ENCODE results near the gene SLC15A3. TPM values are rescaled to one million over a fixed set of nuclear protein-coding genes. Genes with fewer than 3 reads are reported as not detected.

The SLC15A3 gene
- total RNA-seq, 2 experiments from 2014 or later: 12.6 to 41.4 TPM

DNA sequence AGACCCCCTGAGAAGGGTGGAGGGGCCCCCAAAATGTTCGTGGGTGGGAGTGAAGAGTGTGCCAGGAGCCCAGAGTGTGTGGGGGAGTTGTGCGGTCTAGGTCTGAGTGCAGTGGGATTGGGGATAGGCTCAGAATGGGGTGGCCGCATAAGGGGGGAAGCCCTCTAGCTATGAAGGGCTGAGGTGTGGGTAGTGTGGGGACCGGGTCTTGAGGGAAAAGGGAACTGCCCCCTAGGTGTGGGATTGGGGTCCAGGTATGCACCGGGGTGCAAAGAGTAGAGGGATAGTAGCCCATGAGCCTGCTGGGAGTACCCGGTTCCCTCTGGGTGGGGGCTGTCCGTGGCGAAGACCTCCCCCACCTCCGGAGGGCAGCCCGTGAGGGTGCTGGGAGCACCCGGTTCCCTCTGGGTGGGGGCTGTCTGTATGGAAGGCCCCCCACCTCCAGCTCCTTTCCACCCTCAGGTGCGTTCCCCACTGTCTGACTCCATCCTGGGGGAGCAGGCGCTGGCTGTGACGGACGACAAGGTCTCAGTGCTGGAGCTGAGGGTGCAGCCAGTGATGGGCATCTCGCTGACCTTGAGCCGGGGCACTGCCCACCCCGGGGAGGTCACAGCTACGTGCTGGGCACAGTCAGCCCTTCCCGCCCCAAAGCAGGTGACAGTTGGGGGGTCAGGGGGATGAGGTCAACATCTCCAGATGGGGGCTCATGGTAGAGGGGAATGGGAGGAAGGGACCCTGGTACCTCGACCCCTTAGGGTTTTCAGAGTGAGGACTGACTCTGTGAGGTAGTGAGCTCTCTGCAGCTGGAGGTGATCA lies 17.0 kb downstream of the SLC15A3 start:
- H4K20me1 ChIP-seq (ENCODE audit: insufficient read depth, low read length): no peaks in the 10 kb centered on the region
- POLR2A ChIA-PET: interaction anchor here (1.4 kb wide), 1 partner anchor 19 kb away, joined by 3 read pairs; no protein-coding TSS in a partner anchor
- CTCF ChIA-PET (ENCODE audit: unreplicated experiment): interaction anchor here (0.7 kb wide), 1 partner anchor 19 kb away, joined by 4 read pairs; no protein-coding TSS in a partner anchor

DNA sequence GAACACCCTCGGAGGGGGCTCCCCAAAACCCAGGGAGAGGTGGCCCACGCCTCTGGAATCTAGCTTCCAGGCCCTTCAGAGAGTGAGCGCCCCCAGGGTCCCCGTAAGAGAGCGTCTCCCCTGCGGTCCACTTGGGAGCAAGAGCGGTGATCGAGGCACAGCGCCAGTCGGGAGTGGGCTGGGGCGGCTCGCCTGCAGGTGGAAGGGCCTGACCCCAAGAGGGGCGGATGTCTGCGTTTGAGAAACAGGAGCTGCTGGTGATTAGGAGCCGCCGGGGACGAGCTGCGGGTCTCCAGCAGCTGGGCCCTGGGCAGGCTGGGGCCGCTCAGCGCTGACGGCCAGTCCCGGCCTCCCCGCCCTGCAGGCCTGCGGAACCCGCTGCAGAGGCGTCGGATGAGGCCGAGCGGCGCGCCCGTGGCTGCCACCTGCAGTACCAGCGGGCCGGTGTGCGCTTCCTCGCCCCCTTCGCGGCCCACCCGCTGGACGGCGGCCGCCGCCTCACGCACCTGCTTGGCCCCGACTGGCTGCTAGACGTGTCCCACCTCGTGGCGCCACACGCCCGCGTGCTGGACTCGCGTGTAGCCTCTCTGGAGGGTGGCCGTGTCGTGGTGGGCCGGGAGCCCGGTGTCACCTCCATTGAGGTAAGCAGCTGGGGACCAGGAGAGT lies 17.7 kb downstream of the SLC15A3 start:
- Histone ChIP-seq H3K4me3 (ENCODE audit: low read depth, low read length, poor library complexity, severe bottlenecking) (no peak overlapping the region), H3K4me1 (ENCODE audit: insufficient read depth, low read length, poor library complexity, severe bottlenecking) (peaks cover 29% of the 10 kb centered on the region), H3K36me3 (ENCODE audit: insufficient read depth, low read length) (peaks cover 2% of the 10 kb centered on the region; the same call in 1 of the 2 replicates), H4K20me1 (ENCODE audit: insufficient read depth, low read length) (no peaks in the 10 kb centered on the region), H3K9me2 (ENCODE audit: insufficient read depth, low read length) (no peaks in the 10 kb centered on the region), H3K79me2 (ENCODE audit: insufficient read depth, low read depth, low read length) (no peaks in the 10 kb centered on the region), H3K27ac (ENCODE audit: low read depth, low read length, poor library complexity, severe bottlenecking) (no peak overlapping the region), H3K9me3 (ENCODE audit: low read length) (no peaks in the 10 kb centered on the region), H2AFZ (ENCODE audit: low read length) (no peak overlapping the region), H3K4me2 (ENCODE audit: low read length) (no peak overlapping the region)
- no peak for DNase-seq (ENCODE audit: low spot score)
- ChIA-PET CTCF (ENCODE audit: unreplicated experiment) (no interaction called here), POLR2A (interaction anchor here (1.0 to 1.4 kb wide), 2 partner anchors 17 to 19 kb away, joined by 3 read pairs; no protein-coding TSS in a partner anchor)
- BruUV-seq (replicated peaks): no TSS peak
- intact Hi-C loops (cut with micrococcal nuclease; ENCODE audit: unreplicated experiment): no loop called here
- TF ChIP-seq, protein P1, sequence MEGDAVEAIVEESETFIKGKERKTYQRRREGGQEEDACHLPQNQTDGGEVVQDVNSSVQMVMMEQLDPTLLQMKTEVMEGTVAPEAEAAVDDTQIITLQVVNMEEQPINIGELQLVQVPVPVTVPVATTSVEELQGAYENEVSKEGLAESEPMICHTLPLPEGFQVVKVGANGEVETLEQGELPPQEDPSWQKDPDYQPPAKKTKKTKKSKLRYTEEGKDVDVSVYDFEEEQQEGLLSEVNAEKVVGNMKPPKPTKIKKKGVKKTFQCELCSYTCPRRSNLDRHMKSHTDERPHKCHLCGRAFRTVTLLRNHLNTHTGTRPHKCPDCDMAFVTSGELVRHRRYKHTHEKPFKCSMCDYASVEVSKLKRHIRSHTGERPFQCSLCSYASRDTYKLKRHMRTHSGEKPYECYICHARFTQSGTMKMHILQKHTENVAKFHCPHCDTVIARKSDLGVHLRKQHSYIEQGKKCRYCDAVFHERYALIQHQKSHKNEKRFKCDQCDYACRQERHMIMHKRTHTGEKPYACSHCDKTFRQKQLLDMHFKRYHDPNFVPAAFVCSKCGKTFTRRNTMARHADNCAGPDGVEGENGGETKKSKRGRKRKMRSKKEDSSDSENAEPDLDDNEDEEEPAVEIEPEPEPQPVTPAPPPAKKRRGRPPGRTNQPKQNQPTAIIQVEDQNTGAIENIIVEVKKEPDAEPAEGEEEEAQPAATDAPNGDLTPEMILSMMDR (conservative IDR thresholded peaks at IDR 0.05; ENCODE audit: low read length): no peak
- no peak for TF ChIP-seq EZH2phosphoT487 (IDR thresholded peaks at IDR 0.05; ENCODE audit: borderline replicate concordance, low read depth, low read length)

More for the DNA sequence above, 17.0 kb downstream of the SLC15A3 start:
- no peak for DNase-seq (ENCODE audit: low spot score)
- Histone ChIP-seq H3K27ac (ENCODE audit: low read depth, low read length, poor library complexity, severe bottlenecking) (no peak overlapping the region), H3K36me3 (ENCODE audit: insufficient read depth, low read length) (peaks cover 7% of the 10 kb centered on the region; the same call in 1 of the 2 replicates), H3K4me1 (ENCODE audit: insufficient read depth, low read length, poor library complexity, severe bottlenecking) (peaks cover 29% of the 10 kb centered on the region), H3K9me2 (ENCODE audit: insufficient read depth, low read length) (no peaks in the 10 kb centered on the region), H3K79me2 (ENCODE audit: insufficient read depth, low read depth, low read length) (no peaks in the 10 kb centered on the region), H3K4me2 (ENCODE audit: low read length) (no peak overlapping the region), H3K9me3 (ENCODE audit: low read length) (no peaks in the 10 kb centered on the region), H2AFZ (ENCODE audit: low read length) (no peak overlapping the region), H3K4me3 (ENCODE audit: low read depth, low read length, poor library complexity, severe bottlenecking) (no peak overlapping the region)
- intact Hi-C loops (cut with micrococcal nuclease; ENCODE audit: unreplicated experiment): no loop called here
- no TSS peak for BruUV-seq (replicated peaks)
- TF ChIP-seq, protein P1 (conservative IDR thresholded peaks at IDR 0.05; ENCODE audit: low read length): no peak
- no peak for TF ChIP-seq EZH2phosphoT487 (IDR thresholded peaks at IDR 0.05; ENCODE audit: borderline replicate concordance, low read depth, low read length)

Data from OCI-LY7 (cell line).